K562 (cell line): Measurements from ENCODE around the gene GLRX5. TPM values are rescaled to one million over a fixed set of nuclear protein-coding genes. Genes with fewer than 3 reads are reported as not detected.

Experiments
- AFF1 ChIP-seq, 2 experiments: fragments of 450-650 bp; IDR thresholded peaks; 2 replicates each; pipeline ENCODE4 v1.6.1; 2018; ENCODE audit warnings: mild to moderate bottlenecking in 2 of 2, low read depth in 1 of 2; ENCODE audit not compliant: partially characterized antibody in 2 of 2
- CBFA2T2 ChIP-seq: fragments of 450-650 bp; conservative IDR thresholded peaks from 2 replicates; pipeline ENCODE4 v1.6.1; 2017; ENCODE audit warnings: mild to moderate bottlenecking
- CEBPB ChIP-seq: fragments of 450-650 bp; IDR thresholded peaks from 2 replicates; pipeline ENCODE4 v1.6.1; 2016; ENCODE audit warnings: missing genetic modification characterization, missing compliant biosample characterization
- CREB3L1 ChIP-seq: fragments of 450-650 bp; IDR thresholded peaks from 2 replicates; pipeline ENCODE4 v1.6.1; 2014; ENCODE audit warnings: low read depth, mild to moderate bottlenecking, moderate library complexity, borderline replicate concordance
- CREBBP ChIP-seq: IDR thresholded peaks from one replicate; pipeline ENCODE4 v1.6.1; 2012; ENCODE audit warnings: low read depth, mild to moderate bottlenecking, control low read depth, inconsistent platforms, low read length
- EP300 ChIP-seq: IDR thresholded peaks from 2 replicates; pipeline ENCODE4 v1.6.1; 2012; ENCODE audit warnings: low read length, improper control_type of control experiment
- FOSL1 ChIP-seq: fragments of 200-800 bp; sonication (Bioruptor generic); conservative IDR thresholded peaks from 2 replicates; pipeline ENCODE4 v1.6.1; 2016; ENCODE audit warnings: missing genetic modification characterization, missing compliant biosample characterization
- ID3 ChIP-seq, 2 experiments: fragments of 250-450 bp in 1 of 2; fragments of 450-650 bp in 1 of 2; sonication (Bioruptor Pico) in 1 of 2; IDR thresholded peaks; 2 replicates each; pipeline versions ENCODE4 v1.6.1 to v1.8.0; 2016 to 2021; ENCODE audit warnings: mild to moderate bottlenecking in 2 of 2, moderate library complexity in 2 of 2, missing compliant biosample characterization in 1 of 2, missing genetic modification characterization in 1 of 2
- LCOR ChIP-seq: sonication (generic); formaldehyde crosslinking; IDR thresholded peaks from 2 replicates; pipeline ENCODE4 v1.8.0; 2022; ENCODE audit warnings: mild to moderate bottlenecking, missing genetic modification reagents
- PML ChIP-seq: IDR thresholded peaks from 2 replicates; pipeline ENCODE4 v1.6.1; 2012; ENCODE audit warnings: low read length, inconsistent platforms
- POLR2B ChIP-seq: fragments of 450-650 bp; IDR thresholded peaks from 2 replicates; pipeline ENCODE4 v1.6.1; 2018; ENCODE audit warnings: low read depth; ENCODE audit not compliant: partially characterized antibody
- SMARCA4 ChIP-seq: fragments of 450-650 bp; IDR thresholded peaks from 2 replicates; pipeline ENCODE4 v1.6.1; 2016
- SMARCE1 ChIP-seq: fragments of 450-650 bp; IDR thresholded peaks from 2 replicates; pipeline ENCODE4 v1.7.1; 2016; ENCODE audit warnings: mild to moderate bottlenecking
- STAT5A ChIP-seq: IDR thresholded peaks from 2 replicates; pipeline ENCODE4 v1.6.1; 2012; ENCODE audit warnings: low read length, inconsistent platforms, borderline replicate concordance
- SUPT5H ChIP-seq: fragments of 450-650 bp; IDR thresholded peaks from 2 replicates; pipeline ENCODE4 v1.6.1; 2016
- TFAP4 ChIP-seq: sonication (generic); formaldehyde crosslinking; IDR thresholded peaks from 2 replicates; pipeline ENCODE4 v1.8.0; 2022; ENCODE audit warnings: missing genetic modification reagents, mild to moderate bottlenecking, moderate library complexity, borderline replicate concordance
- YY1 ChIP-seq, 3 experiments: IDR thresholded peaks; 2 replicates each; pipeline ENCODE4 v1.6.1; 2011; ENCODE audit warnings: low read length in 2 of 3, mild to moderate bottlenecking in 2 of 3, moderate library complexity in 2 of 3, borderline replicate concordance in 1 of 3, control low read depth in 1 of 3, low read depth in 1 of 3; ENCODE audit not compliant: insufficient read depth in 3 of 3, insufficient replicate concordance in 2 of 3, control insufficient read depth in 1 of 3, insufficient read length in 1 of 3; ENCODE audit errors: extremely low read depth in 1 of 3
- polyA plus RNA-seq, 8 experiments: library from polyadenylated mRNA; depleted of rRNA in 4 of 8; stranded (reverse) in 5 of 8; unstranded in 3 of 8; fragments of >200 nt; fragmentation: Nextera tagmentation in 2 of 8; fragmentation: Illumina TruSeq in 1 of 8; extraction: Ambion mirVana in 2 of 8; extraction: Trizol in 1 of 8; gene quantifications; 2 replicates each; pipeline versions ENCODE4 v1.2.1 to v1.2.3, GENCODE V29; 2011 to 2014; ENCODE audit warnings: inconsistent platforms in 1 of 8, missing spikeins in 1 of 8
- total RNA-seq, 7 experiments: library from RNA; depleted of rRNA in 6 of 7; stranded (reverse); fragments of >200 nt in 6 of 7; fragmentation: Illumina TruSeq in 2 of 7; extraction: Trizol in 2 of 7; gene quantifications; 2 replicates each; pipeline versions ENCODE4 v1.2.1 to v1.2.3, GENCODE V29; 2011 to 2021; ENCODE audit warnings: low replicate concordance in 1 of 7

Gene GLRX5
- total and polyA plus RNA-seq, 9 of the 15 experiments (the other 6 are each of a cell fraction or from before 2014, with no cell fraction given) = 16.7 to 96.8 (median 66.8) TPM

- TF ChIP-seq TFAP4 (peak; percentile 79), PML (peak; percentile 41; the same call in 1 of the 2 replicates), FOSL1 (tag) (0 out of 2 replicates have a peak, but pooled peaks have one; percentile 13), ID3 (CRISPR knock-in tag; IDR thresholded peaks at IDR 0.05) (no peak), ID3 (tag; IDR thresholded peaks at IDR 0.05) (peak; percentile 56; the same call in 1 of the 2 replicates), CEBPB (tag) (peak; percentile 80), STAT5A (peak; percentile 56; the same call in 1 of the 2 replicates), YY1 (IDR thresholded peaks at IDR 0.05; ENCODE audit: borderline replicate concordance in 1 of 3, control insufficient read depth in 1 of 3, extremely low read depth in 1 of 3, insufficient read depth in 3 of 3, insufficient read length in 1 of 3, insufficient replicate concordance in 2 of 3, low read depth in 1 of 3, low read length in 2 of 3) (peak in 1 of 3 experiments; percentile 30), POLR2B (no peak), SMARCE1 (0 out of 2 replicates have a peak, but pooled peaks have one; percentile 34), CREBBP (no peak), SMARCA4 (peak; percentile 14; the same call in 1 of the 2 replicates), AFF1 (IDR thresholded peaks at IDR 0.05; ENCODE audit: low read depth in 1 of 2, partially characterized antibody in 2 of 2) (peak in 1 of 2 experiments; percentile 35), LCOR (CRISPR knock-in tag) (no peak), CBFA2T2 (peak; percentile 62), CREB3L1 (no peak), EP300 (peak; percentile 35; the same call in 1 of the 2 replicates), SUPT5H (no peak)
These were observed 11.6 kb upstream of the GLRX5 start (continued) for GRCh38 chr14:95523051-95523814.
